K562 (cell line): ENCODE results near the gene ARL6IP6. TPM values are rescaled to one million over a fixed set of nuclear protein-coding genes. Genes with fewer than 3 reads are reported as not detected.

ENCODE experiments used
- polyA plus RNA-seq, 8 experiments: library from polyadenylated mRNA; depleted of rRNA in 4 of 8; stranded (reverse) in 5 of 8; unstranded in 3 of 8; fragments of >200 nt; fragmentation: Nextera tagmentation in 2 of 8; fragmentation: Illumina TruSeq in 1 of 8; extraction: Ambion mirVana in 2 of 8; extraction: Trizol in 1 of 8; gene quantifications; 2 replicates each; pipeline versions ENCODE4 v1.2.1 to v1.2.3, GENCODE V29; 2011 to 2014; ENCODE audit warnings: inconsistent platforms in 1 of 8, missing spikeins in 1 of 8
- total RNA-seq, 7 experiments: library from RNA; depleted of rRNA in 6 of 7; stranded (reverse); fragments of >200 nt in 6 of 7; fragmentation: Illumina TruSeq in 2 of 7; extraction: Trizol in 2 of 7; gene quantifications; 2 replicates each; pipeline versions ENCODE4 v1.2.1 to v1.2.3, GENCODE V29; 2011 to 2021; ENCODE audit warnings: low replicate concordance in 1 of 7

Gene ARL6IP6
- total and polyA plus RNA-seq, 9 of the 15 experiments (the other 6 are each of a cell fraction or from before 2014, with no cell fraction given), result 19.2 to 98.5 (median 36.2) TPM

Other genes starting within 250 kb of the ARL6IP6 start
- 209 and 304 TPM in 2 replicates for gene PRPF40A, start 1.2 kb upstream of the ARL6IP6 start, total RNA-seq (2014; rRNA removed)
- 266 and 313 TPM in 2 replicates for gene PRPF40A, start 1.2 kb upstream of the ARL6IP6 start, total RNA-seq (2014; rRNA removed; fragmentation: Illumina TruSeq; extraction: Trizol)
- 254 and 279 TPM in 2 replicates for gene PRPF40A, start 1.2 kb upstream of the ARL6IP6 start, total RNA-seq (2015; rRNA removed; fragmentation: Illumina TruSeq; extraction: Trizol)
- 226 and 243 TPM in 2 replicates for gene PRPF40A, start 1.2 kb upstream of the ARL6IP6 start, total RNA-seq (2021)
- gene PRPF40A, start 1.2 kb upstream of the ARL6IP6 start, polyA plus RNA-seq (2011; rRNA removed), result 253 and 264 TPM in 2 replicates
- gene PRPF40A, start 1.2 kb upstream of the ARL6IP6 start, polyA plus RNA-seq (2014; fragmentation: Illumina TruSeq; extraction: Trizol), result 165 and 245 TPM in 2 replicates
- 100 to 1,000 TPM; 168 to 190 TPM for gene PRPF40A, start 1.2 kb upstream of the ARL6IP6 start, polyA plus RNA-seq (2014; fragmentation: Nextera tagmentation; extraction: Ambion mirVana)
- gene PRPF40A, start 1.2 kb upstream of the ARL6IP6 start, polyA plus RNA-seq (2014; rRNA removed), result 220 and 276 TPM in 2 replicates